ENCODE data around the gene TNIK. TPM values are rescaled to one million over a fixed set of nuclear protein-coding genes. Genes with fewer than 3 reads are reported as not detected.
A peak's percentile ranks its signal among the peaks of the same experiment; 100 is the strongest.
"Not testable (repeated sequence)": the region's sequence is repeated elsewhere in the genome, so short reads cannot be mapped to it uniquely, and the experiment has no call there.

TNIK gene
- total RNA-seq, 2 donors from 2014 or later = 32.2 to 43.2 TPM

DNA sequence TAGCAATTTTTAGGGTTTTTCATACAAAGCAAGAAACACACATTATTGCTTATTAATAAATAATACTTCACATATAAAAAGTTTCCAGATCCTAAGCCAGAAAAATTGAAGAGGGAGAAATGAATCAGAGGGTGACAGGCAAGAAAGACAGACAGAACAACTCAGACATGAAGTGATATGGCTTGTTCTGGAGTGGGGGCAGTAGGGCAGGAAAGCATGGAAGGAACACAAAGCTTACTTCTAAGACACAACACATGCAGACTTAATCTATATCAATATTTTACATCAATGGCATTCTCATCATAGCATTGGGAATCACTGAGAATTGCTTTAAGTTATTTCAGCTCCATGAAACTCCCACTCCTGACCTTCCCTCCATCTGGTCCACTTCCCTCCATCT is 24.4 kb downstream of the TNIK start:
- peak in 1 of 2 donors; percentile 19 for ATAC-seq (replicated peaks in 1 of 2)
- H3K27ac Mint-ChIP-seq = no peak overlapping the region
- no peak for DNase-seq
- peaks cover 0 to 2% of the 10 kb centered on the region in 2 donors for H3K36me3 Mint-ChIP-seq (ENCODE audit: insufficient read depth in 2 of 2)
- no peaks in the 10 kb centered on the region for H3K9me3 Mint-ChIP-seq
- peaks cover 44% of the 10 kb centered on the region for H3K4me1 Mint-ChIP-seq (ENCODE audit: low read depth)
- no peaks in the 10 kb centered on the region for H3K27me3 Mint-ChIP-seq (ENCODE audit: low read depth)
- H3K4me3 Mint-ChIP-seq = no peak overlapping the region

DNA sequence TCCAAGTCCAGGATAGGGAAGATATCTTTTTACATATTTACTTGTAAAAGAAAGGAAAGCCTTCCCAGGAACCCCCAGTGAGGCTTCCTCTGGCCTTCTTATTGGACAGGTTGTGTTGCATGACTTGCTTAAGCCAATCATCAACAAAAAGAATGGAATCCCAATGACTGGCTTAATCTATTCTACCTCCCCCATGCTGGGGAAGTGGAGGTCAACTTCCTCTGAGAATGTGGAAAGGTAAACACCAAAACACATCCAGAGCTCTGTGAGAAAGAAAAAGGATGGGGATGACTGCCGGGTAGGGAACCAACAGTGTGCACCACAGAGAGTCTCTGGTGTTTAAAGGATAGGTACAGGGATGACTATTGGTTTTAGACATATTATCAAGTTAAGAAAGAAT is 25.1 kb downstream of the TNIK start:
- H3K36me3 Mint-ChIP-seq (ENCODE audit: insufficient read depth in 2 of 2) = peaks cover 0 to 2% of the 10 kb centered on the region in 2 donors
- peaks cover 37% of the 10 kb centered on the region for H3K4me1 Mint-ChIP-seq (ENCODE audit: low read depth)
- no peak overlapping the region for H3K27ac Mint-ChIP-seq
- ATAC-seq (replicated peaks in 1 of 2) (no peak), DNase-seq (no peak)
- H3K9me3 Mint-ChIP-seq = no peaks in the 10 kb centered on the region
- H3K27me3 Mint-ChIP-seq (ENCODE audit: low read depth) = no peaks in the 10 kb centered on the region
- no peak overlapping the region for H3K4me3 Mint-ChIP-seq

DNA sequence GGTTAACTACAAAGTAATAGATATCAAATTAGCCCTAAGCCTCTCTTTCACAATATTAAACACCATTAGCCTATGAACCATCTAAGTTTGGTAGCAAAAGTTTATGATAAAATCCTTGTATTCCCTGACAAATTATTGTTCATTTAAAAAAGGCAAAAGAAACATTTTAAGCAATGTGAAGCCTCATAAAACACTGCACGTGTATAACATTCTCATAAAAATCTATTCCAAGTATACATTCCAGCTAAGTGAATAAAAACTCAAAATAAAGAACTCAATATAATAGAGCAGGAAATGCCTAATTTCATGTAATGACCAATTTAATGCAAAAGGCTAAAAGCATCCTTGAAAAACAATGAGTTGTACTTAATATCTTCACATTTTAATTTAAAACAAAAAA is 27.7 kb downstream of the TNIK start:
- H3K27me3 Mint-ChIP-seq (ENCODE audit: low read depth) = no peaks in the 10 kb centered on the region
- ATAC-seq (replicated peaks in 1 of 2) (no peak), DNase-seq (no peak)
- H3K4me3 Mint-ChIP-seq = no peak overlapping the region
- peaks cover 0 to 2% of the 10 kb centered on the region in 2 donors for H3K36me3 Mint-ChIP-seq (ENCODE audit: insufficient read depth in 2 of 2)
- no peaks in the 10 kb centered on the region for H3K9me3 Mint-ChIP-seq
- H3K27ac Mint-ChIP-seq = no peak overlapping the region
- H3K4me1 Mint-ChIP-seq (ENCODE audit: low read depth) = peaks cover 20% of the 10 kb centered on the region

DNA sequence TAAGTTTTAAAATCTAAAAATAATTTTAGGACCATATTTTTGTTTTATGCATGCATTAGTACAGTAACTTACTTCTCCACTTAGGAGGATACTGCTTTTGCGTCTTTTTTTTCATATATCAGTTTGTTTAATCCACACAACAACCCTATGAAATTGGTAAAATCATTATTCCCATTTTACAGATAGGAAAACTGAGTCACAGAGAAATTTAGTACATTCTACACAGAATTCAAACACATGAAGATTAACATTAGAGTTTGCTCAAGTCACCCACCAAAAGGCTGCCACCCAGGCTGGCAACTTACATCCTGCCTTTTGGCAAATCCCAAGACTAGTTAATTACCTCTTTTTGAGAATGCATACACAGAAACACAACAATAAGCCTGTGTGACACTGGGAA is 28.7 kb downstream of the TNIK start:
- no peak overlapping the region for H3K4me3 Mint-ChIP-seq
- peaks cover 0 to 2% of the 10 kb centered on the region in 2 donors for H3K36me3 Mint-ChIP-seq (ENCODE audit: insufficient read depth in 2 of 2)
- no peaks in the 10 kb centered on the region for H3K27me3 Mint-ChIP-seq (ENCODE audit: low read depth)
- DNase-seq = no peak
- no peak overlapping the region for H3K27ac Mint-ChIP-seq
- no peak for ATAC-seq (replicated peaks in 1 of 2)
- H3K4me1 Mint-ChIP-seq (ENCODE audit: low read depth) = peaks cover 10% of the 10 kb centered on the region
- H3K9me3 Mint-ChIP-seq = peaks cover 0 to 1% of the 10 kb centered on the region in 2 donors

DNA sequence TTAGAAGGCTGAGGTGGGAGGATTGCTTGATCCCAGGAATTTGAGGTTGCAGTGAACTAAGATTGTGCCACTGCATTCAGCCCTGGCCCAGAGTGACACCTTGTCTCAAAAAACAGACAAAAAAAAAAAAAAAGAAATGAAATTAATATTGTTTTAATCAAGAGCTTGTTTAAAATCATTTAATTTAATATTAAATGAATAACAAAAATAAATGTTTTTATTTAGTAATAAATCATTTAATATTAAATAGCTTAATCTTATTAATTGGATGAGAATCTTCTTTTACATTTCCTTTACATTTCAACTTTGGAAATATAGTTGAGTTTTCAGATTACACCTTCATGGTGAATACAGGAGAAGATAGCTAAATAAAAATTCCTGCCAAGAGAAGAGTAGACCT is 29.7 kb downstream of the TNIK start:
- ATAC-seq (replicated peaks in 1 of 2) (no peak), DNase-seq (no peak)
- no peaks in the 10 kb centered on the region for H3K27me3 Mint-ChIP-seq (ENCODE audit: low read depth)
- H3K4me3 Mint-ChIP-seq = no peak overlapping the region
- no peak overlapping the region for H3K27ac Mint-ChIP-seq
- peaks cover 0 to 1% of the 10 kb centered on the region in 2 donors for H3K9me3 Mint-ChIP-seq
- no peaks in the 10 kb centered on the region for H3K36me3 Mint-ChIP-seq (ENCODE audit: insufficient read depth in 2 of 2)
- H3K4me1 Mint-ChIP-seq (ENCODE audit: low read depth) = no peaks in the 10 kb centered on the region

DNA sequence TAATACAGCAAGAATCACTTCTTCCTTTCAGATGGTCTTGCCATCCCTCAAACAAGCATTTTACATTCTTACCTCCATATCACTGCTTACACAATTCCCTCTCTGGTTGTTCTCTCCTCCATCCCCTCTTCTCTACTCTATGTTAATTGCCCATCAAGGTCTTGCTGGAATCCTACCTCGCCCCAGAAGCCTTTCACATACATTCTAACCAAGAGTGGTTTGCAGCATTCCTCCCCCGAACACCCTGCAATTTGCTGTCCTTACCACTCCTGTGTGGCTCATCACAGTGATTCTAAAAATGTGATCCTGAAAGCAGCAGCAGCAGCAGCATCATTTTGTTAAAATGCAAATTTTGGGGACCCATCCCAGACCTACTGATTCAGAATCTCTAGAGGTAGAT is 30.6 kb downstream of the TNIK start:
- ATAC-seq (replicated peaks in 1 of 2) (no peak), DNase-seq (no peak)
- H3K4me1 Mint-ChIP-seq (ENCODE audit: low read depth) = no peaks in the 10 kb centered on the region
- peaks cover 0 to 1% of the 10 kb centered on the region in 2 donors for H3K9me3 Mint-ChIP-seq
- H3K27me3 Mint-ChIP-seq (ENCODE audit: low read depth) = no peaks in the 10 kb centered on the region
- no peak overlapping the region for H3K27ac Mint-ChIP-seq
- H3K36me3 Mint-ChIP-seq (ENCODE audit: insufficient read depth in 2 of 2) = no peaks in the 10 kb centered on the region
- H3K4me3 Mint-ChIP-seq = no peak overlapping the region

DNA sequence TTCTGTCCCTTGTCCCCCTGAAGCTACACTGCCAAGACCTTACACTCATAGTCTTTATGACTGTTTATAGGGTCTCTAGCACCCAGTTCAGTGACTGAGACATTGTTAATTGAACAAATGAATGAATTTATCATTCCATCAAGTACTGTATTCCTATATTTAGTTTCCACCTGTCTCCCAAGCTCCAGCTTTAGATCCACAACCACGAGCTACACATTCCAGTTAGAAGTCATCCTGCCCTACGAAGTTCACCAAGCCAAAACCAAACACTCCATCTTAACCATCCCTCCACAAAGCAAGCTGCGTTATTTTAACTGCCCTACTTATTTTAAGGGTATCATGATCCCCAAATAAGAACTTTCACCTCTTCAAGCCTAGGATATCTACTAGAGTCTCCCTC is 31.3 kb downstream of the TNIK start:
- DNase-seq (no peak), ATAC-seq (replicated peaks in 1 of 2) (no peak)
- peaks cover 0 to 2% of the 10 kb centered on the region in 2 donors for H3K36me3 Mint-ChIP-seq (ENCODE audit: insufficient read depth in 2 of 2)
- peaks cover 1 to 2% of the 10 kb centered on the region in 2 donors for H3K9me3 Mint-ChIP-seq
- no peak overlapping the region for H3K27ac Mint-ChIP-seq
- H3K4me3 Mint-ChIP-seq = no peak overlapping the region
- H3K27me3 Mint-ChIP-seq (ENCODE audit: low read depth) = no peaks in the 10 kb centered on the region
- H3K4me1 Mint-ChIP-seq (ENCODE audit: low read depth) = no peaks in the 10 kb centered on the region

DNA sequence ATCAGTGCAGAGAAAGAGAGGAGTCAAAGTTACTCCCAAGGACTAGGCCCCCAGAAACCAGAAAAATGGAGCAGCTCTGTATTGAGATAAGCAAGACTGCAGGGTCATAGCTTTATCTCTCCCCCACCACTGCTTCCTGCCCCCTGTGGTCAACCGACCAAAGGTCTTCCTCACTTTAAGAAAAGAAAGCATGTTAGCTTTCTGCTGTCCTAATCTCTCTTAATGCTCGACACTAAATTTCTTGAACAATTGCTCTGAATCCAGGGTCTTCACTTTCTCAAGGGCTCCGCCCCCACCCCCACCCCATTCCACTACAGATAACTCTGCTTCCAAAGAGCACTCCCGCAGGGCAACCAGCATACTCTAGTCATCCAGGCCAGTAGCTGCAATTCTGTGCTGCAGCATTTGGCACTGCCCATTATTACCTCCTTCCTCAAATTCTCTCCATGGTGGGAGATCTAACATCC is 31.9 kb downstream of the TNIK start:
- Mint-ChIP-seq H3K36me3 (ENCODE audit: insufficient read depth in 2 of 2) (peaks cover 0 to 6% of the 10 kb centered on the region in 2 donors), H3K27me3 (ENCODE audit: low read depth) (no peaks in the 10 kb centered on the region), H3K4me3 (no peak overlapping the region), H3K4me1 (ENCODE audit: low read depth) (no peaks in the 10 kb centered on the region), H3K9me3 (peaks cover 2 to 3% of the 10 kb centered on the region in 2 donors), H3K27ac (no peak overlapping the region)
- no peak for DNase-seq
- peak in 1 of 2 donors; percentile 25 for ATAC-seq (replicated peaks in 1 of 2)

DNA sequence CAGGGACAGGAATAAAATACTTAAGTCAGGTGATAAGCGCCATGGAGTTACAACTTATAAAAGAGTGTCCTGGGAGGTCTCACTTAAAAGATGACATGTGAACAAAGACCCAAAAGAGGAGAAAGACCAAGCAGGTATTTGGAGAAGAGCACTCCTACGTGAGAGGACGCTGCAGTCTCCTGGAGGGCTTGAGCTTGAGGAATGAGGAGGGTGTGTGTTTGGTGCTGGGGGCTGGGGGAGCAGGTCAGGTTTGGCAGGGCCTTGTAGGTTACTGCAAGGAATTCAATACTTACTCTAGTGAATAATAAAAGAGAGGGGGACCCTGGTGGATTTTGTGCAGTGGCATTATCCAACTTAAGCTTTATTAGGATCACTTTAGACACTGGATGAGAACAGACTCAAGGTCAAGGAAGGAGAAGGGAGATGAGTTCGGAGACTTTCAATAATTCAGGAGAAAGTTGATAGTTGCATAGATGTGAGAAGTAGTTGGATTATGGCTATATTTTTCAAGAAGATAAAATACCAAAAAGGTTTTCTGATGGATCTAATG is 32.4 kb downstream of the TNIK start:
- ATAC-seq (replicated peaks in 1 of 2) (no peak), DNase-seq (no peak)
- Mint-ChIP-seq H3K9me3 (peaks cover 2 to 5% of the 10 kb centered on the region in 2 donors), H3K27ac (no peak overlapping the region), H3K36me3 (ENCODE audit: insufficient read depth in 2 of 2) (peaks cover 0 to 7% of the 10 kb centered on the region in 2 donors), H3K27me3 (ENCODE audit: low read depth) (no peaks in the 10 kb centered on the region), H3K4me1 (ENCODE audit: low read depth) (no peaks in the 10 kb centered on the region), H3K4me3 (no peak overlapping the region)

DNA sequence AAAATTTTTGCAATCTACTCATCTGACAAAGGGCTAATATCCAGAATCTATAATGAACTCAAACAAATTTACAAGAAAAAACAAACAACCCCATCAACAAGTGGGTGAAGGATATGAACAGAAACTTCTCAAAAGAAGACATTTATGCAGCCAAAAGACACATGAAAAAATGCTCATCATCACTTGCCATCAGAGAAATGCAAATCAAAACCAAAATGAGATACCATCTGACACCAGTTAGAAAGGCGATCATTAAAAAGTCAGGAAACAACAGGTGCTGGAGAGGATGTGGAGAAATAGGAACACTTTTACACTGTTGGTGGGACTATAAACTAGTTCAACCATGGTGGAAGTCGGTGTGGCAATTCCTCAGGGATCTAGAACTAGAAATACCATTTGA is 36.1 kb downstream of the TNIK start:
- not testable (repeated sequence) for H3K27ac Mint-ChIP-seq; H3K9me3 Mint-ChIP-seq; H3K36me3 Mint-ChIP-seq (ENCODE audit: insufficient read depth in 2 of 2); H3K4me3 Mint-ChIP-seq; DNase-seq; H3K27me3 Mint-ChIP-seq (ENCODE audit: low read depth); ATAC-seq (replicated peaks in 1 of 2); H3K4me1 Mint-ChIP-seq (ENCODE audit: low read depth)

DNA sequence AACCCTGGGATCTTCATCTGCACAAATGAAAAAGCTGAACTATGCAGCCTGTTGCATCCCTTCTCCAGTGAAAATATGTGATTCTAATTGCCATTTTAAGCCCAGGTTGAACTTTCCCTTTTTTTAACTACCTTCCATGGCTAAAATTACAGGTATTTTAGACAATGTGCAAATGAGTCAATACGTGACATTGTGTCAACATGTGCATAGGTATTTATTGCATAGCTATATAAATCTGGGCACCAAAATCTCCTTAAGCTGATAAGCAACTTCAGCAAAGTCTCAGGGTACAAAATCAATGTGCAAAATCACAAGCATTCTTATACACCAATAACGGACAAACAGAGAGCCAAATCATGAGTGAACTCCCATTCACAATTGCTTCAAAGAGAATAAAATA is 37.4 kb downstream of the TNIK start:
- H3K27me3 Mint-ChIP-seq (ENCODE audit: low read depth); H3K27ac Mint-ChIP-seq; DNase-seq; H3K36me3 Mint-ChIP-seq (ENCODE audit: insufficient read depth in 2 of 2); ATAC-seq (replicated peaks in 1 of 2); H3K9me3 Mint-ChIP-seq; H3K4me1 Mint-ChIP-seq (ENCODE audit: low read depth); H3K4me3 Mint-ChIP-seq: not testable (repeated sequence)

DNA sequence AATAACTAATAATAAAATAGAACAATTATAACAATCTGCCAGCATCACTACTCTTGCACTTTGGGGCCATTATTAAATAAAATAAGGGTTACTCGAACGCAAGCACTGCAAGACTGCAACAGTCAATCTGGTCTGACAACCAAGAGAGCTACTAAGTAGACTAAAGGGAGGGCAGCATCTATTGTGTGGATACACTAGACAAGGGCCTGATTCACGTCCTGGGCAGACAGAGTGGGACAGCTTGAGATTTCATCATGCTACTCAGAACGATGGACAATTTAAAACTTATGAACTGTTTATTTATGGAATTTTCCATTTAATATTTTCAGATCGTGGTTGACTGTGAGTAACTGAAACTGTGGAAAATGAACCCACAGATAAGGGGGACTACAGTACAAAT is 39.5 kb downstream of the TNIK start:
- Mint-ChIP-seq H3K27me3 (ENCODE audit: low read depth) (no peaks in the 10 kb centered on the region), H3K9me3 (peaks cover 2 to 4% of the 10 kb centered on the region in 2 donors), H3K27ac (no peak overlapping the region), H3K4me3 (no peak overlapping the region), H3K36me3 (ENCODE audit: insufficient read depth in 2 of 2) (peaks cover 0 to 9% of the 10 kb centered on the region in 2 donors), H3K4me1 (ENCODE audit: low read depth) (no peaks in the 10 kb centered on the region)
- DNase-seq (no peak), ATAC-seq (replicated peaks in 1 of 2) (no peak)

DNA sequence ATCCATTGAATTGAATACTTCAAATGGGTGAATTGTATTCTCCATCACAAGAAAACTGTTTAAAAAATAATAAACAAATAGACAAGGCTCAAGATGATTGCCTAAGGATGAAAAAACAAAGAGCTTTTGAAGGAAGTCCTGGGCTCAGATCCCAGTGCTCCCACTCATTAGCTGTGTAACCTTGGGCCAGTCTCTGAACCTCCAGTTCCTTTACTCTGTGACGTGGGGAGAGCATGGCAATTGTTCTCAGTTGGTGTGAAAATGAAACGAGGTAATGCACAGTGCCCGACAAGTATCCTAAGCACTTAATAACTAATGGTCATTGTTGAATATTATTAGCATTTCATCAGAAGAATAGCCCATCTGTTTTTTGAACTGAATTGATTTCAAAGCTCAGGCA is 40.7 kb downstream of the TNIK start:
- peaks cover 0 to 9% of the 10 kb centered on the region in 2 donors for H3K36me3 Mint-ChIP-seq (ENCODE audit: insufficient read depth in 2 of 2)
- peaks cover 2 to 4% of the 10 kb centered on the region in 2 donors for H3K9me3 Mint-ChIP-seq
- no peak for DNase-seq
- H3K27ac Mint-ChIP-seq = no peak overlapping the region
- no peak overlapping the region for H3K4me3 Mint-ChIP-seq
- no peaks in the 10 kb centered on the region for H3K27me3 Mint-ChIP-seq (ENCODE audit: low read depth)
- no peak for ATAC-seq (replicated peaks in 1 of 2)
- H3K4me1 Mint-ChIP-seq (ENCODE audit: low read depth) = peaks cover 6% of the 10 kb centered on the region

DNA sequence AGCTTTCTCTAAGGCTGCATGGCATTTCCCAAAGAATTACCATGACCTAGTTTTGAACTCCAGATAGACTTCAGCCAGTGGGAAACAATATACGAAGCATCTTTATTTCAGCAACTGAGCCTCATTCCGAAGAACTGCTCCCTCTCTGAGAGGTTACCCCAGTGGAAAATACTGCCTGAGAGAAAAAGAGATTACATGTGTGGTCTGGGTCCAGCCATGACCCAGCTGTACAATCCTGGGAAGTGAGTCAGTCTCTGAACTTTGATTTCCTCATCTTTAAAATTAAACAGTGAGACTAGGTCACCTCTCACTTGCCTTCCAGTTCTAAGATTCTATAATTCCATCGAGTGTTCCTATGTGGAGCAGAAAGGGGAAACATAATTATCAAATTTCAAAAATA is 42.4 kb downstream of the TNIK start:
- no peak for ATAC-seq (replicated peaks in 1 of 2)
- H3K36me3 Mint-ChIP-seq (ENCODE audit: insufficient read depth in 2 of 2) = peaks cover 0 to 1% of the 10 kb centered on the region in 2 donors
- no peak overlapping the region for H3K27ac Mint-ChIP-seq
- no peak overlapping the region for H3K4me3 Mint-ChIP-seq
- peaks cover 20% of the 10 kb centered on the region for H3K4me1 Mint-ChIP-seq (ENCODE audit: low read depth)
- no peak for DNase-seq
- no peaks in the 10 kb centered on the region for H3K27me3 Mint-ChIP-seq (ENCODE audit: low read depth)
- H3K9me3 Mint-ChIP-seq = peaks cover 0 to under 1% of the 10 kb centered on the region in 2 donors

All from activated T-cell treated with anti-CD3 and anti-CD28 coated beads, Interleukin-2, amount 50 U/mL, for 72 hours (primary cell).